IMR-90 (cell line): Measurements from ENCODE around the gene METRNL. TPM values are rescaled to one million over a fixed set of nuclear protein-coding genes. Genes with fewer than 3 reads are reported as not detected.

Experiments used
- ATAC-seq: fragments of 200-7000 bp; cut with Tn5 transposase; 2 replicates; pipeline ENCODE4 v1.9.1; 2020; ENCODE audit warnings: low read depth, mild to moderate bottlenecking, moderate library complexity
- BruUV-seq: library from RNA; stranded (reverse); fragments of 400-500 nt; replicated peaks from 2 replicates; lab custom pipeline; 2021; lab: Mats Ljungman, UMichigan
- CTCF ChIA-PET: fragments of 300-600 bp; formaldehyde crosslinking; extraction: SDS; loops from one replicate; lab custom pipeline; 2021; ENCODE audit warnings: antibody characterized with exemption; lab: Yijun Ruan, JAX
- POLR2A ChIA-PET: fragments of 300-600 bp; sonication (Branson Sonifier 250); formaldehyde crosslinking; loops from one replicate; lab custom pipeline; 2022; ENCODE audit warnings: antibody characterized with exemption; ENCODE audit not compliant: unreplicated experiment; lab: Charles Lee
- DNase-seq: peaks from one replicate; pipeline ENCODE4 v3.0.0; 2013
- H2AFZ ChIP-seq: replicated peaks from 2 replicates; pipeline ENCODE3; 2013; ENCODE audit warnings: low read length, mild to moderate bottlenecking; ENCODE audit not compliant: poor library complexity
- H2AK5ac ChIP-seq: 2 replicates; pipeline ENCODE4 v1.6.1; 2013; ENCODE audit warnings: low read depth, low read length, inconsistent platforms
- H2AK9ac ChIP-seq: replicated peaks from 2 replicates; pipeline ENCODE3; 2013; ENCODE audit warnings: mild to moderate bottlenecking, low read depth, low read length, moderate library complexity; ENCODE audit not compliant: poor library complexity
- H2BK120ac ChIP-seq: 2 replicates; pipeline ENCODE4 v1.6.1; 2013; ENCODE audit warnings: low read depth, low read length, inconsistent platforms
- H2BK15ac ChIP-seq: 3 replicates; pipeline ENCODE4 v1.6.1; 2013; ENCODE audit warnings: low read depth, low read length, inconsistent platforms
- H2BK20ac ChIP-seq: 2 replicates; pipeline ENCODE4 v1.6.1; 2013; ENCODE audit warnings: low read depth, mild to moderate bottlenecking, inconsistent platforms, low read length, moderate library complexity
- H2BK5ac ChIP-seq: 2 replicates; pipeline ENCODE4 v1.6.1; 2013; ENCODE audit warnings: mild to moderate bottlenecking, low read depth, low read length, inconsistent platforms; ENCODE audit not compliant: poor library complexity, severe bottlenecking
- H3K14ac ChIP-seq: replicated peaks from 2 replicates; pipeline ENCODE4 v1.6.1; 2013; ENCODE audit warnings: low read depth, low read length, inconsistent platforms
- H3K18ac ChIP-seq: 2 replicates; pipeline ENCODE4 v1.6.1; 2013; ENCODE audit warnings: low read depth, low read length, control low read depth
- H3K23ac ChIP-seq: 2 replicates; pipeline ENCODE4 v1.6.1; 2013; ENCODE audit warnings: low read depth, low read length, inconsistent platforms
- H3K27ac ChIP-seq: 2 replicates; pipeline ENCODE4 v1.5.1; 2013; ENCODE audit warnings: mild to moderate bottlenecking, control low read depth, low read length; ENCODE audit not compliant: insufficient read depth
- H3K27me3 ChIP-seq: 2 replicates; pipeline ENCODE4 v1.6.1; 2013; ENCODE audit warnings: low read length; ENCODE audit not compliant: control insufficient read depth, insufficient read depth
- H3K36me3 ChIP-seq: 2 replicates; pipeline ENCODE4 v1.6.1; 2013; ENCODE audit warnings: low read length, mixed read lengths; ENCODE audit not compliant: control insufficient read depth, insufficient read depth
- H3K4ac ChIP-seq: 2 replicates; pipeline ENCODE4 v1.6.1; 2013; ENCODE audit warnings: low read depth, low read length, inconsistent platforms
- H3K4me1 ChIP-seq: 2 replicates; pipeline ENCODE4 v1.6.1; 2013; ENCODE audit warnings: low read length, mixed read lengths; ENCODE audit not compliant: control insufficient read depth, insufficient read depth
- H3K4me2 ChIP-seq: 2 replicates; pipeline ENCODE4 v1.6.1; 2013; ENCODE audit warnings: low read depth, mild to moderate bottlenecking, control low read depth, low read length, moderate library complexity
- H3K4me3 ChIP-seq: 2 replicates; pipeline ENCODE4 v1.5.1; 2013; ENCODE audit warnings: low read depth, mild to moderate bottlenecking, control low read depth, low read length, moderate library complexity; ENCODE audit not compliant: insufficient read depth
- H3K56ac ChIP-seq: 2 replicates; pipeline ENCODE4 v1.6.1; 2013; ENCODE audit warnings: low read length, inconsistent platforms; ENCODE audit not compliant: insufficient read depth; ENCODE audit errors: extremely low read depth
- H3K79me1 ChIP-seq, 2 experiments: 2 replicates each; pipeline ENCODE4 v1.6.1; 2013; ENCODE audit warnings: low read length in 2 of 2, inconsistent platforms in 1 of 2, low read depth in 1 of 2
- H3K9ac ChIP-seq: 2 replicates; pipeline ENCODE4 v1.6.1; 2013; ENCODE audit warnings: low read depth, low read length, control low read depth
- H3K9me1 ChIP-seq: 2 replicates; pipeline ENCODE4 v1.6.1; 2013; ENCODE audit warnings: low read length, inconsistent platforms; ENCODE audit not compliant: insufficient read depth
- H3K9me3 ChIP-seq: 2 replicates; pipeline ENCODE4 v1.6.1; 2013; ENCODE audit warnings: low read length; ENCODE audit not compliant: control insufficient read depth, insufficient read depth
- H4K20me1 ChIP-seq: 2 replicates; pipeline ENCODE4 v1.6.1; 2013; ENCODE audit warnings: low read length, inconsistent platforms; ENCODE audit not compliant: insufficient read depth
- H4K5ac ChIP-seq: 2 replicates; pipeline ENCODE4 v1.6.1; 2013; ENCODE audit warnings: mild to moderate bottlenecking, low read depth, low read length, control low read depth
- H4K8ac ChIP-seq, 2 experiments: 2 replicates each; pipeline ENCODE4 v1.6.1; 2013; ENCODE audit warnings: low read depth in 2 of 2, low read length in 2 of 2, control low read depth in 1 of 2, inconsistent platforms in 1 of 2
- H4K91ac ChIP-seq: 2 replicates; pipeline ENCODE4 v1.6.1; 2013; ENCODE audit warnings: low read depth, low read length, inconsistent platforms; ENCODE audit not compliant: insufficient read depth
- MAFK ChIP-seq: IDR thresholded peaks from 2 replicates; pipeline ENCODE4 v1.6.1; 2012; ENCODE audit warnings: low read depth, low read length, improper control_type of control experiment
- SMC3 ChIP-seq: fragments of 150-350 bp; IDR thresholded peaks from 2 replicates; pipeline ENCODE4 v1.6.1; 2016; ENCODE audit warnings: low read depth, mild to moderate bottlenecking, antibody characterized with exemption, low read length, moderate library complexity
- USF2 ChIP-seq: fragments of 150-350 bp; IDR thresholded peaks from 2 replicates; pipeline ENCODE4 v1.6.1; 2017; ENCODE audit warnings: mild to moderate bottlenecking, antibody characterized with exemption, low read length, low read depth
- WGBS, 2 experiments: methylation state at CpG; one replicate each; pipeline versions ENCODE4 v1.1.5 to v1.1.7; 2013; ENCODE audit warnings: missing lambda C conversion rate in 2 of 2; ENCODE audit not compliant: insufficient read length in 1 of 2; ENCODE audit errors: extremely low coverage in 2 of 2; 5-methylcytosine and 5-hydroxymethylcytosine counted together
- dilution Hi-C: fragments of 300-500 bp; cut with HindIII; formaldehyde crosslinking; loops from one replicate; pipeline ENCODE4 v1.14.3; 2018; ENCODE audit warnings: low sequenced_read_pairs; ENCODE audit not compliant: unreplicated experiment
- in situ Hi-C: fragments of 300-500 bp; cut with MboI; formaldehyde crosslinking; loops from 3 replicates; pipeline ENCODE4 v1.14.3; 2019; ENCODE audit warnings: low sequenced_read_pairs, inconsistent platforms, mixed read lengths
- intact Hi-C: fragments of 100-400 bp; cut with micrococcal nuclease; formaldehyde crosslinking; loops from 2 replicates; pipeline ENCODE4 v1.10.0; 2022
- polyA plus RNA-seq, 3 experiments: library from polyadenylated mRNA; depleted of rRNA; stranded (reverse); fragments of >200 nt; gene quantifications; 2 replicates each; pipeline ENCODE4 v1.2.3, GENCODE V29; 2012; ENCODE audit warnings: low replicate concordance in 1 of 3
- total RNA-seq: library from RNA; depleted of rRNA; stranded (reverse); fragments of >200 nt; gene quantifications from 2 replicates; pipeline ENCODE4 v1.2.3, GENCODE V29; 2012

METRNL gene
- total and polyA plus RNA-seq, 2 of the 4 experiments (the other 2 are of a cell fraction): 17.9 to 48.2 TPM

GRCh38 chr17:83053021-83053681 is 26.3 kb upstream of the METRNL start:
- in situ Hi-C loops: no loop called here
- Histone ChIP-seq H3K27ac (no peak overlapping the region), H4K20me1 (peaks cover 3% of the 10 kb centered on the region; the same call in 1 of the 2 replicates), H2AK9ac (peak overlapping the region; percentile 39), H3K4me2 (no peak overlapping the region), H2AK5ac (peak overlapping the region; percentile 33; the same call in 1 of the 2 replicates), H3K9me1 (peaks cover 18% of the 10 kb centered on the region), H2BK15ac (no peak overlapping the region), H3K9ac (no peak overlapping the region), H3K9me3 (no peaks in the 10 kb centered on the region), H3K14ac (no peak overlapping the region), H3K4me3 (no peak overlapping the region), H3K23ac (no peak overlapping the region), H2BK120ac (peak overlapping the region; percentile 5), H4K5ac (no peak overlapping the region), H3K79me1 (peaks cover 6 to 16% of the 10 kb centered on the region in 2 experiments), H3K18ac (no peak overlapping the region), H3K36me3 (no peaks in the 10 kb centered on the region), H2BK5ac (no peak overlapping the region), H2AFZ (peak overlapping the region; percentile 69), H2BK20ac (no peak overlapping the region), H3K27me3 (no peaks in the 10 kb centered on the region), H3K4me1 (peaks cover 23% of the 10 kb centered on the region), H4K91ac (0 out of 2 replicates have a peak overlapping the region, but pooled peaks have one; percentile 16), H4K8ac (peak overlapping the region in 1 of 2 experiments; percentile 31; a peak in 1 of 4 replicates), H3K4ac (peak overlapping the region; percentile 64), H3K56ac (no peak overlapping the region)
- DNase-seq: peak; percentile 30
- ChIA-PET POLR2A (no interaction called here), CTCF (no interaction called here)
- no peak for ATAC-seq
- TF ChIP-seq USF2 (no peak), MAFK (no peak), SMC3 (no peak)
- dilution Hi-C loops: no loop called here
- intact Hi-C loops: no loop called here
- no TSS peak for BruUV-seq
- WGBS, 2 experiments: no CpG with 5 or more reads among the region's 15 CpGs
